DMS153 treated with DMSO at 0.1 percent for 48 hours (cell line): ENCODE results near the gene HSD3B1.
A peak's percentile ranks its signal among the peaks of the same experiment; 100 is the strongest.
"Not testable (repeated sequence)": the region's sequence is repeated elsewhere in the genome, so short reads cannot be mapped to it uniquely, and the experiment has no call there.

Source experiments
- DNase-seq: peaks from one replicate; lab custom pipeline; 2025; ENCODE audit not compliant: unreplicated experiment; lab: John Stamatoyannopoulos, UW

HSD3B1 gene

DNA sequence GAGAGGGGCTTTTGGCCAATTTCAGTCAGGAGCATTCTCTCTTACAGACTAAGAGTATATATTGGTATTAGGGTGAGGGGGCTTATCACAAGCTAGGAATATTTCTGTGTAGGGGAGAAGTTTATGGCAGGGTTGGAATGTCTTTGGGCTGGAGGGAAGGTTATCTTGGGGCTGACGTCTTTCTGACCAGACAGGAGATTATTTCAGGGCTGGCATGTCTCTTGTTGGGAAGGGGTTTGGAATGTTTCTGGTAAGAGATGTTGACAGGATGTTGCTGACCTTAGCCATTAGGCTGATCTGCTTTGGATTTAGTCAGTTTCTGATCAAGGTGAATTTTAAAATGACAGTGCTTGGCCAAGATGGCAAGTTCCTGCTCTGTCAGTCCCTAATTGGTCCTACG is 17.8 kb upstream of the HSD3B1 start:
- no peak for DNase-seq

DNA sequence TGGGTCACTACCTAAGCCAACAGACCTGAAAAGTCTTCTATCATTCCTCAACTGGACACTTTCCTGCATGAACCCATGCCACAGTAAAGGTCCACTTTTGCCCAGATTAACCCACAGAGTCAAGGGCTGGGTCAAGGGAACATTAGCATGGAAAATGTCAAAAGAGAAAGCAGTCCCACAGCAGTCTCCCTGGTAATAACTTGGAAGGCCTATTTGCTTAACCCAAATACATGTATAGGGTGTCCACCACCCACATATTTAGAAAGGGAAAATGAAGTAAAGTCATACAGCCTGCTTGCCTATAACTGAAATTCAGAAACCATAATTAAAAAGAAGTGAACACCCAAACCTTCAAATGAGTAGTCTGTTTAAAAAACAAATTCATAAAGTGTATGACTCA is 16.1 kb upstream of the HSD3B1 start:
- DNase-seq: no peak

DNA sequence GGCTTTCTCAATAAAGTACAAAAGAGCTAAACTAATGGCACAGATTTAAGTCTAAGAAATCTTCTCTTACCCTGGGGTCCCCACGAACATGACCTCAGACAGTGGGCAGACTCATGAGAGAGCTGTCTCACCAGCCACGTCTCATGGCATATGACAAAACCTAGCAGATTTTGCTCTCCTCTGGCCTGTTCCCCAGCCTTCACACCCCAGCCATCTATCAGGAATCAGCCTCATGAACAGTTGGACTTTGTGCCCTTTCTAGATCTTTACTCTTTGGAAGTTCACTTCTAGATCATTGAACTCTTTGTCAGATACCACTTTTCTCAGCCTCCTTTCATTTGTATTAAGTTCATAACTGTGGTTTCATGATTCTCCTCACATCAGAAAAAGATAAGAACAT is 14.2 kb upstream of the HSD3B1 start:
- no peak for DNase-seq

DNA sequence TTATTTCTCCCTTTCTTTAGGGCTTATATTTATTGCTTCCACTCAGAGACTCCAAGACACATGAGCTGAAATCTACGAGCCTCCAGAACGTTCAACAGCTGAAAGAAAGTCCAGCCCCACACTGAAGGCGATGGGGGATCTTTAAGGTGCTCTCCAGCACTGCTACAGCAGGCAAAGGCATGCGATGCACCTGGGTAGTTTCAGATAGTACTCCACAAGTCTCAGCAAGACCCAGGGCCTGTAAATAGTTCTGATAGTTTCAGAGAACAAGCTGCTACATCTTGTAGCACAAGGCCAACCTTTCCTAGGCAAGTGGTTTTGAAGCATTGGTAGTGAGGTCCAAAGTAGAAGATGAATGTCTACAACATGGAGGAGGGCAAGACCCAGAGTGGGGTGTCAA is 2.2 kb upstream of the HSD3B1 start:
- DNase-seq: no peak

DNA sequence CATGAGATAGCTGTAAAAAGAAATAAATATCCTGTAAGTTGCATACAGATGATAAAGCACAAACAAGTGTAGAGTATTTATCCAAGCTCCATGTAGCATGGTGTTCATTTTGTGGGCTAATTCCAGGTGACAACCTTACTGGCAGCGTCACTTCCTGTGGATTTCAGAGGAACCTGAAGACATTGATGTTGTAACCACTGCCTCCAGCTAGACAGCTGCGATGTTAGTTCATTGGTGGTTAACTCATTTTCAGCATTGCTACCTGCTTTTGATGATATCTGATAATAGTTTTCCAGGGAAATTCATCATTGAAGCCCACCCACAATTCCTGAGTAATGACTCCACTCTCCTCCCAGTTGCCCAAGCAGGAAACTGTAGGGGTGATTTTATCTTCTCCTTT is 3.0 kb downstream of the HSD3B1 start:
- DNase-seq: no peak

DNA sequence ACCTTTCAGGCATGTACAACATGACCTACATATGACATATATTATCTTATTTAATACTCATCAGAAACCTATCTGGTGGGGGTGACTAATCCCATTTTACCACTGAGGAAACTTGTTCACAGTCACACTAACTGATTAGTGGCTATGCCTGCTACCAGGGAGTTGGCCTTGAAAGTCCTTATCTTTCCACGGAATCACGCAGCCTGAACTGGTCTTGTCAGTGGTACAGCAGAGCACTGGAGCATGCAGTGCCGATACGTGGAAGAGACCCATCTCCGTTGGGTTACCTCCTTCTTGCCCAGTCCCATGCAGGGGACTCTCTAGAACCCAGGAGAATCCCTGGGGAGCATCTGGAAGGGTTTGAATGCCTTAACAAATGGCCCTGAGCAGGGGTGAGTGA is 8.2 kb downstream of the HSD3B1 start:
- DNase-seq: no peak

DNA sequence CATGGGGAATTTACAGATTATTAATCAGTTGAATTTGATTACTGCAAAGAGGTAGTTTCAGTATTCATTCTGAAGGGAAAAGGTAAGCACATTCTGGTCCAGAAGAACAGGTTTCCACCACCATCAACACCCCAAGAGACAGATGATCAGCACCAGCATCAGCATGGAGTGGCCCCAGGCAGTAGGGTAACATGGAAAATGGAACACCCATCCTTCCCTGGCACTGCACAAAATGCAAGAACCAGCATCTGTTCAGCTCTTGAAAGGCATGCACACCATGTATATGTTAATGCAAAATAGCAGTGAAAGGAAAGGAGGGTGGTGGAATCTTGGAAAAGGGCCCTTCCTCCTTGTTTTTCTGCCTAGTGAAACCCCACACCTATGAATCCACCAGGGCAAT is 9.2 kb downstream of the HSD3B1 start:
- no peak for DNase-seq

DNA sequence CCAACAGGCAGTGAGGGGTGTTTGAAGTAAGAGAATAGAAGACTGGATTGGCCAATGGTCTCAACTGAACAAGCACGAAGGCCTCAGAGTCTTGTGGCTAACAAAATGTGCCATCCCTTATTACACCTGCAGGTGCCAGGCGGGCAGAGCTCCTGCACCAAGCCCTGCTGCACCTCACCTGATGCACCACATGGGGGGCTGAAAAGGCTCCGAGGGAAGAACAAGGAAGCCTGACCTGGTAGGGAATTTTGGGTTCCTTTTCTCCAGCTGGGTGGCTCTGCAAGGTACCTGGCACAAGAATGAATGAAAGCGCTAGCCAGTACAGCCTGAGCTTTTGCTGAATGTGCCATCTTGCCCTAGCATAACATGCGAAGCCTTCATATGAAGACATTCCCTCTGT is 9.7 kb downstream of the HSD3B1 start:
- no peak for DNase-seq

DNA sequence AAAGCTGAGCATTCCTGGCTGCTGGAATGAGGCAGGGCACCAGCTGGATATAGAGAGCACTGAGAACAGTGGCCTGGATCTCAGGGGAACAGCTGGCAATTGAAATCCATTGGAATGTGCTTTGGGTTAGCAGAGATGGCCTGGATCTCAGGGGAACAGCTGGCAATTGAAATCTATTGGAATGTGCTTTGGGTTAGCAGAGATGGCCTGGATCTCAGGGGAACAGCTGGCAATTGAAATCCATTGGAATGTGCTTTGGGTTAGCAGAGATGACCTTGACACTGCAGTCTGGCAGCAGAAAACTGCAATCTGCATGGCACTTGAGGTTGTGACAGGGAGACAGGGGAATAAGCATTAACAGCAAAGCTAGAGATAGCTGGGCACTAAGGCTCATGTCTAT is 10.7 kb downstream of the HSD3B1 start:
- not testable (repeated sequence) for DNase-seq

DNA sequence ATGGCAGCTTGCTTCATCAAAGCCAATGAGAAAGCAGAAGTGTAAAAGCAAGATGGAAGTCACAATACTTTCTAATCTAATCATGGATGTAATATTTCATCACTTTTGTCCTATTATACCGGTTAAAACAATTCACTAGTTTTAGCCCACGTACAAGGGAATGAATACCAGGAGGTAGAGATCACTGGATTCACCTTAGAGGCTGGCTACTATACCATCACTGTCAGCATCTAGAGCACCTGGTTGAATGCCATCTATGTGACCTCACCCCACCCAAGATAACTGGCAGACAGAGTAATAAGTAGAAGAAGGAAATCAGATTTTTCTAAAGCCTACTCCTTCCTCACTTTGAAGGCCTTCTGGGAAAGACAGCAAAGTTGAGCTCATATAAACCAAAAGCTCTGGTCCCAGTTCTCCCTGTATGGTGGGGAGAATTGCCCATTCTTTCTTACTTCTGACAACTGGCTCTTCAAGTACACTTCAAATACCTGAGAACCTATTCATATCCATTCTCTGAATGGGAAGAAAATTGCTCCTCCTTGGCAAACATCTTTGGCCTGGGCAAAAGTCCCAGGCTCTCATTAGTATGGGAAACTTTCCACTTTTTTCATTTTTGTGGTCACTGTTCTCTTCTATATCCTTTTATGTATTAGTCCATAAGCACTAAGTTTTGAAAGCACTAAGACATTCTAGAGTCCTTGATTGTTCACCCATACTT is 24.8 kb downstream of the HSD3B1 start:
- no peak for DNase-seq

DNA sequence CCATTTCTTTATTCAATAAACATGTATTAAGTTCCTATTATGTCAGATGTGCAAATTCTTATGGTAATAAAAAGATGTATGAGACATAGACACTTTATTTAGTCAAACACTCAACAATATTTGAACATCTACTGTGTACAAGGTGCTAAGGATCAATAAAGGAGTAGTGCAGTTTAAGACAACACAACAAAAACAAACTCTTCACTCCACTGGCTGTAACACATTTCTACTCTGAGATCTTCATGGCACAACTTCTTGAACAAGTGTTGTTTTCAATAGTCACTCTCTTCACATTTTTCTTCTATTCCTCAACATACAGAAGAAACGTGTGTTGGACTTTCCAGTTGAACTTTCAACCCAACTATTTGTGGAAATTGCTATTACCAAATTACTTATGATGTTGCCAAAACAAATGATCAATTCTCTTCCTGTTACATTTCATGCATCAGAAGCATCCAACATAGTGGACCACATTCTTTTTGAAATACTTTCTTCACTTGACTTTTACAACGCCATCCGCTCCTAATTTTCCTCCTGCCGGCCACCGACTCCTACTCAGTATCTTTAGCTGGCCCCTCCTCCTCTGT is 25.4 kb downstream of the HSD3B1 start:
- no peak for DNase-seq

DNA sequence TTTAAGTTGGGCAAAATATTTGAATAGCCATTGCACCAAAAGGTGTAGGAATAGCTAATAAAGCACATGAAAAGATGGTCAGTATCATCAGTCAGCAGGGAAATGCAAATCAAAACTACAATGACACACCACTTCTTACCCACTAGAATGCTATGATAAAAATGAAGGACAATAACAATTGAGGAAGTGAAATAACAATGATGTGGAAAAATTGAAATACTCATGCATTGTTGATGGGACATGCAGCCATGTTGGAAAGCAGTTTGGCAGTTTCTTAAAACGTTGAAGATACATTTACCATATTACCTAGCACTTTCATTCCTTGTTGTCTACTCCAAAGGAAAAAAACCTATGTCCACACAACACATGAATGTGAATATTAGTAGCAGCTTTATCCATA is 28.4 kb downstream of the HSD3B1 start:
- DNase-seq: no peak

DNA sequence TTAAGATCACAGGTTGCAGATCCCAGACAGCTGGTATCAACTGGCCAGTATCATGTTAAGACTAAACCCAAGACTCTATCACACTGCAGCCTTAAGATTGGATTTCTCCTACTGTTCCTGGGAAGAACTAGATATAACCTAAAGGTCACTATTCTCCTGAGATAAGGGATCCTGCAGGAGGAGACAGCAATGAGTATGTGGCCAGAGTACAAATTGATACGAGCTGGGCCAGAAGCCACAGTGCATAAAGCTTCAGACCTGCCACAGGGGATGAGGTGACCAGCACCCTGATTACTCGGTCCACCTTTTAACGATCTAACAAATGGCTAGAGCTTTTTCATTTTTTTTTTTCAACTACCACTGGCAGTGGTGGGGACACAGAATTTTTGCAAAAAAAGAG is 31.0 kb downstream of the HSD3B1 start:
- no peak for DNase-seq

DNA sequence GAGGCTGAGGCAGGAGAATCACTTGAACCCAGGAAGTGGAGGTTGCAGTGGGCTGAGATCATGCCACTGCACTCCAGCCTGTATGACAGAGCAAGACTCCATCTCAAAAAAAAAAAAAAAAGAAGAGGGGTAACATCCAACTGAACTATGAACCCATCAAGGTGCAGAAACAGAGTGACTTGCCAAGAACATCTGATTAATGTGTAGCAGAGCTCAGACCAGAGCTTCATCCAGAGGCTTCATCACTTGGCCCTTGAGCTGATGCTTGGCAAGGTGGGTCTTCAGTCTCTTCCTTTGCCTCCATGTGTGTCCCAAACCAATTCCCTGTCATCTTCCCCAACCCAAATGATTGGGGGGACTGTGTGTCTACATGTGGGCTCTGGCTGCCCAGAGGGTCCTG is 32.6 kb downstream of the HSD3B1 start:
- DNase-seq: no peak

DNA sequence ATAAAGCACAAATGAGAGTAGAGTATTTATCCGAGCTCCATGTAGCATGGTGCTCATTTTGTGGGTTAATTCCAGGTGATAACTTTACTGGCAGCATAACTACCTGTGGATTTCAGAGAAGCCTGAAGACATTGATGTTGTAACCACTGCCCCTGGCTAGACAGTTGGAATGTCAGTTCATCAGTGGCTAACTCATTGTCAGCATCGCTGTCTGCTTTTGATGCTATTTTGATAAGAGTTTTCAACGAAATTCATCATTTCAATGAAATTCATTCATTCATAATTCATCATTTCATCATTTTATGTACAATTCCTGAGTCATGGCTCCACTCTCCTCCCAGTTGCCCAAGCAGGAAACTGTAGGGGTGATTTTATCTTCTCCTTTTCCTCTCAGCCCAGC is 34.4 kb downstream of the HSD3B1 start:
- DNase-seq: no peak

DNA sequence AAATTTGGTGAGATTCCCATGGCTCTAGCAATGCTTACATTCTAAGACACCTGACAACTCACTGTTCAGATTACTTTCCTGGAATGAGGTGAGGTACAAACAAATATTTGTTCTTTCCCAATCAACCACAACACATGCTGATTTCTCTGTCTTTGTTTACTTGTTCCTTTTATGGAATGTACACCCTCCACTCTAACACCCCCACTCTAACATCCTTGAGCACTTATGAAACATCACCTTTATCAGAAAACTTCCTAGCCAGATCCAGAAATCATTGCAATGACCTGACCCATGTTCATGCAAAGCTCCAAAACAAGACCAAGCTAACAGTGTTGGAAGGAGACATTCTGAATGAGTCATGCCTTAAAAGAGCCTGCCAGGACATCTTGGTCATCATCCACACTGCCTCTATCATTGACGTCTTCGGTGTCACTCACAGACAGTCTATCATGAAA is 35.5 kb downstream of the HSD3B1 start:
- DNase-seq: no peak

DNA sequence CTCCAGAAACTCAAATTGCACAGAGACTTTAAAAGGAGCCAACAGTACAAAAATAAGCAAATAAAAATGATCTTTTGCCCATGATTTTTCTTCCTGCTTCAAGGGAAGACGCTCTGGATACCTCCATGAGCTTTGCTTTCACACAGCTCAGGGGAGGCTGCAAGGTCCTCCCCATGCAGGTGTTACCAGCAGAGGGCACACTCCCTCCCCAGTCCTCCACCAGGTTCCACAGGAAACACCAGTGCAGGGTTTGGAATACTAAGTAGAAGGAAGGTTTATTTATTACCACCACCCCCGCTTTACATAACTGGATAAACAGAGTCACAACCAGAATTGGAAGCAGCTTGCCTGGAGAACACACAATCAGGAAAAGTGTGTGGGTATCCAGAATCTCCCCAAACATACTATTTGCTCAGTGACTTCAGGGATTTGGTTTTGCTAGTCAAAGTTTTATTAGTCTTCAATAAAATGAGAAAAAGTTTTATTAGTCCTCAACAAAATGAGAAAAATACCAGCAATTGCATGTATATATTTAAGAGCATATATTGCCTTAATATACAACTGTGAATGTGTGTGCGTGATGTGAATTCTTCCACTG is 37.3 kb downstream of the HSD3B1 start:
- DNase-seq: no peak

DNA sequence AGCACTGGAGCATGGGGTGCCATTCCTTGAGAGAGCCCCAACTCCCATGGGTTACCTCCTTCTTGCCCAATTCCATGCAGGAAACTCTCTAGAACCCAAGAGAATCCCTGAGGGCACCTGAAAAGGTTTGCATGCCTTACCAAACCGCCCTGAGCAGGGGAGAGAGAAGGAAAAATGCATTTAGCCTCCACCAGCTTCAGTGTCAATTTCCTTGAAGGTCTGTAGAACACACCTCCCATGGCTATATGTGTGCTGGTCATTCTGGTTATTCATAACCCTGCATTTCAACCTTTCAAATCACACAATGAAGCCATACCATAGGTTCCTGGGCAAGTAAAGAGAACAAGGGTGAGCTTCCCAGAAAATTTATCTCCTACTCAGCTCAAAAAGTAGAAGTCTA is 39.6 kb downstream of the HSD3B1 start:
- no peak for DNase-seq

DNA sequence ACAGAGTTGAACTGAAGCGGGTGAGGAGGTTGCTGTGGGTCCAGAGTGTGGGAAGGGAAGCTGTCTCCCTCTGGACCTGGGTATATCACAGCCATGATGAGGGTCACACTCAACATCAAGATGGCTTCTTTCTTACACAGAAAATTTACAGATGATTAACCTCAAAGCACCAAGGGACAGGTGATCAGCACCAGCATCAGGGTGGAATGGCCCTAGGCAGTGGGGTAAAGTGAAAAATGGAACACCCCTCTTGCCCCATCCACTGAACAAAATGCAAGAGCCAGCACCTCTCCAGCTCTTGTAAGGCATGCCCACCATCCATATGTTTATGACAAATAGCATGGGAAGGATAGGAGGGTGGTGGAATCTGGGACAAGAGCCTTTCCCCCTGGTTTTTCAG is 40.3 kb downstream of the HSD3B1 start:
- no peak for DNase-seq

DNA sequence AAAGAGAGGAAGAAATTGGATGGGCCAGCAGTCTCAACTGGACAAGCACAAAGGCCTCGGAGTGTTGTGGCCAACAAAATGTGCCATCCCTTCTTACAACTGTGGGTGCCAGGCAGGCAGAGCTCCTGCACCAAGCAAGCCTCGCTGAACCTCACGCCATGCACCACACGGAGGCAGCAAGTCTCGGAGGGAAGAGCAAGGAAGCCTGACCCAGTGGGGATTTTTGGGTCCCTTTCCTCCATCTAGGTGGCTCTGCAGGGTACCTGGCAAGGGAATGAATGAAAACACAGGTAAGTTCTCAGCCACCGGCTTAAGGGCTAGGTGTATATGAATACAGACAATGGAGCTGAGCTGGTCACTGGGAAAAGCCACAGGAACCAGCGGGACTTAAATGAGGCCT is 40.8 kb downstream of the HSD3B1 start:
- no peak for DNase-seq

DNA sequence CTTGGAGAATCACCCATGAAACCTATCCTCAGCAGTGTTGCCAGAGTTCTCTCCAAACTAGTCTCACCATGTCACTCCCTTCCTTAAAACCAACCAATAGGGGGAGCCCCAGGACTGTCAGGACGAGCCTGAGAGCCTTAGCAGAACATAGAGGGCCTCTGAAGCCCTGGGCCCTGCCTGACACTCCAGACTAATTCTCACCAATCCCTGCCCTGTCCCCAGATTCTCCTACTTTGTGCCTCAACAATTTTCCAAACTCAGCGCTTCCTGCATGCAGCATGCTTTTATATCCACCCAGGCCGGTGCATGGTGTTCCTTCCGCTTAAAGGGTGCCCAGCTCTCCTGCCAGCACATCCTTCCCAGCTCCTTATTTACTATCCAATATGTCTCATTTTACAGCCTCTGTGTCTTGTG is 42.7 kb downstream of the HSD3B1 start:
- peak; percentile 83 for DNase-seq

DNA sequence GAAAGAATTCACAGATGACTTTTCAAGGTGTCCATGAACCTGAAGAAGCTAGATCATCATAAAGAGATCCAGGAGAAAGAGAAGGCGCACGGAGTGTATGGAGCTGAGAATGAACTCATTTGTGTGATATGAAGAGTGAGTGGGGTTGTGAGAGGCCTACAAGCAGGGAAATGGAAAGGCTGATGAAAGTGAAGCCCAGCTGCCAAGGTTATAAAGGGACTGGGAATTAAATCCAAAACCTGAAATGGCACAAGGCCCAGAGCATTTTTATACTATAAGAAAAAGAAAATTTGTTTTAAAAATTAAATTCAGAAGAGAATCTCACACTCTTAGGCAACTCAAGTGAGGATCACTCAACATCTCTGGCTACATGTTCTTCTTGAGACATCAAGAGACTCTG is 43.4 kb downstream of the HSD3B1 start:
- DNase-seq: no peak

DNA sequence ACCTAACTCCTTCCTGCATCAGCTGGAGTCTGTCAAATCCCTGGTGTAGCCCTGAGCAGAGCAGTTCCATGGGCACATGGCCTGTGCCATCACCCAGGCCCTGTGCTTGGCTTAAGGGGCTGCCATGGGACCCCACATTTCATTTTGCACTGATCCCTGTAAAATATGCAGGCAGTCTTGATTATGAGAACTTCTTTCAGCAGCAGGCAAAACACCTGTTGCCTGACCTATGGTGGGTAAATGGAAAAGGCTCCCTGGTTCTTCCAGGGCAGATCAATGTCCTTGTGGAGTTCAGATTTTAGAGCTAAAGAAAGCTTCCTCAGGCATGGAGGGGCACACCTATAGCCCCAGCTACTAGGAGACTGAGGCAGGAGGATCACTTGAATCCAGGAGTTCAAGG is 44.2 kb downstream of the HSD3B1 start:
- no peak for DNase-seq
